K562 (cell line): ENCODE measurements around the gene TTLL11. TPM values are rescaled to one million over a fixed set of nuclear protein-coding genes. Genes with fewer than 3 reads are reported as not detected.

Source experiments
- ATF1 ChIP-seq, 2 experiments: fragments of 450-650 bp in 1 of 2; IDR thresholded peaks; 2 replicates each; pipeline ENCODE4 v1.6.1; 2016; ENCODE audit warnings: missing compliant biosample characterization in 1 of 2, missing genetic modification characterization in 1 of 2
- HNRNPUL1 ChIP-seq: fragments of 200-400 bp; formaldehyde crosslinking; IDR thresholded peaks from 2 replicates; pipeline ENCODE4 v1.6.1; 2017; ENCODE audit warnings: low read length
- KAT7 ChIP-seq: sonication (generic); formaldehyde crosslinking; IDR thresholded peaks from 2 replicates; pipeline ENCODE4 v1.8.0; 2022; ENCODE audit warnings: missing genetic modification reagents, mild to moderate bottlenecking, borderline replicate concordance
- TFE3 ChIP-seq: fragments of 450-650 bp; formaldehyde crosslinking; IDR thresholded peaks from 2 replicates; pipeline ENCODE4 v1.4.0; 2020; ENCODE audit warnings: mild to moderate bottlenecking, mixed read lengths
- polyA plus RNA-seq, 8 experiments: library from polyadenylated mRNA; depleted of rRNA in 4 of 8; stranded (reverse) in 5 of 8; unstranded in 3 of 8; fragments of >200 nt; fragmentation: Nextera tagmentation in 2 of 8; fragmentation: Illumina TruSeq in 1 of 8; extraction: Ambion mirVana in 2 of 8; extraction: Trizol in 1 of 8; gene quantifications; 2 replicates each; pipeline versions ENCODE4 v1.2.1 to v1.2.3, GENCODE V29; 2011 to 2014; ENCODE audit warnings: inconsistent platforms in 1 of 8, missing spikeins in 1 of 8
- total RNA-seq, 7 experiments: library from RNA; depleted of rRNA in 6 of 7; stranded (reverse); fragments of >200 nt in 6 of 7; fragmentation: Illumina TruSeq in 2 of 7; extraction: Trizol in 2 of 7; gene quantifications; 2 replicates each; pipeline versions ENCODE4 v1.2.1 to v1.2.3, GENCODE V29; 2011 to 2021; ENCODE audit warnings: low replicate concordance in 1 of 7
- TF ChIP-seq, protein P1 (sequence below), 2 experiments: fragments of 450-650 bp in 1 of 2; sonication (generic) in 1 of 2; formaldehyde crosslinking in 1 of 2; IDR thresholded peaks; 2 replicates each; pipeline versions ENCODE4 v1.7.1 to v1.9.0; 2016 to 2022; ENCODE audit warnings: inconsistent platforms in 1 of 2, mild to moderate bottlenecking in 1 of 2, missing genetic modification reagents in 1 of 2
- TF ChIP-seq, protein P2 (sequence below): sonication (generic); formaldehyde crosslinking; IDR thresholded peaks from 2 replicates; pipeline ENCODE4 v1.5.0; 2020; ENCODE audit warnings: missing genetic modification reagents
- TF ChIP-seq, protein P3 (sequence below): sonication (generic); formaldehyde crosslinking; IDR thresholded peaks from 2 replicates; pipeline ENCODE4 v1.8.1; 2022; ENCODE audit warnings: missing genetic modification reagents

Gene TTLL11
- total and polyA plus RNA-seq, 9 of the 15 experiments (the other 6 are each of a cell fraction or from before 2014, with no cell fraction given) = 0.83 to 4.4 (median 2.7) TPM

DNA sequence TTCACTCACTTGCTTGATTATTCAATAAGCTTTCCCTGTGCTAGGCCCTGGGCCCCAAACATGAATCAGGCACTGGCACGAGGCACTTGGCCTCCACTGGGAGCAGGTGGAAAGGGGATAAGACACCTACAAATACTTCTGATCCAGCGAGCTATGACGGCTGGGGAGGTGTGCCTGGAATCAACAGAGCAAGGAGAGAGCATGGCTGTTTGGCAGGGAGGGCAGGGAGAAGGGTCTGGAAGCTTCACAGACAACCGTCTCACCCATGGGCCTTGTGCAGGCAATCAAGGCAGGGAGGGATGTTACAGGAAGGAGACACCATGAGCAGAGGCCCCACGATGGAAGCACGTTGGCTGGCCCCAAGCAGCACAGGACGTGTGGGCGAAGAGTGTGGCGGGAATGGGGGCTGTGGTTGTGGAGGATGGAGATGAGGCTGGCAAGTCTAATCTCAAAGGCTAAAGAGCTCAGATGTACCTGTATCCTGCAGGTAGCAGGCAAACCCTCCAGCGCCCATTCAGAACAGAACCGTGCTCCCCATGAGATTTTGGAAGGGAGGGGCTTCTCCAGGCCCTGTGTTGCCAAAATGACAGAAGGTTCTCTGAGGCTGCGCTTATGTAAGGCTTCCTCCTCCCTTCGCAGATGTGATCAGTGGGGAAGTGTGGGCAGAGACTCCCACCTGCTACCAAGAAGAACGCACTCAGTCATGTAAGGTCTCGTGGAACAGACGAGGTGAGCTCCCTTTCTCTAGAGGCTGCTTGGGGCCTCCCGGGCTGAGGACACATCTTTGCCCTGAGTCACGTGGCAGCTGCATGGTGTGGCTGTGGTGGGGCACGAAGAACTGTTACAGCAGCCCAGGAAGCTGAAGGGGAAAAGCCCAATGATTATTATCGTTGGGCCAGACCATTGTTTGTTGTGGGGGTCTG is 252.0 kb downstream of the TTLL11 start (continued):
- TF ChIP-seq, protein P1, sequence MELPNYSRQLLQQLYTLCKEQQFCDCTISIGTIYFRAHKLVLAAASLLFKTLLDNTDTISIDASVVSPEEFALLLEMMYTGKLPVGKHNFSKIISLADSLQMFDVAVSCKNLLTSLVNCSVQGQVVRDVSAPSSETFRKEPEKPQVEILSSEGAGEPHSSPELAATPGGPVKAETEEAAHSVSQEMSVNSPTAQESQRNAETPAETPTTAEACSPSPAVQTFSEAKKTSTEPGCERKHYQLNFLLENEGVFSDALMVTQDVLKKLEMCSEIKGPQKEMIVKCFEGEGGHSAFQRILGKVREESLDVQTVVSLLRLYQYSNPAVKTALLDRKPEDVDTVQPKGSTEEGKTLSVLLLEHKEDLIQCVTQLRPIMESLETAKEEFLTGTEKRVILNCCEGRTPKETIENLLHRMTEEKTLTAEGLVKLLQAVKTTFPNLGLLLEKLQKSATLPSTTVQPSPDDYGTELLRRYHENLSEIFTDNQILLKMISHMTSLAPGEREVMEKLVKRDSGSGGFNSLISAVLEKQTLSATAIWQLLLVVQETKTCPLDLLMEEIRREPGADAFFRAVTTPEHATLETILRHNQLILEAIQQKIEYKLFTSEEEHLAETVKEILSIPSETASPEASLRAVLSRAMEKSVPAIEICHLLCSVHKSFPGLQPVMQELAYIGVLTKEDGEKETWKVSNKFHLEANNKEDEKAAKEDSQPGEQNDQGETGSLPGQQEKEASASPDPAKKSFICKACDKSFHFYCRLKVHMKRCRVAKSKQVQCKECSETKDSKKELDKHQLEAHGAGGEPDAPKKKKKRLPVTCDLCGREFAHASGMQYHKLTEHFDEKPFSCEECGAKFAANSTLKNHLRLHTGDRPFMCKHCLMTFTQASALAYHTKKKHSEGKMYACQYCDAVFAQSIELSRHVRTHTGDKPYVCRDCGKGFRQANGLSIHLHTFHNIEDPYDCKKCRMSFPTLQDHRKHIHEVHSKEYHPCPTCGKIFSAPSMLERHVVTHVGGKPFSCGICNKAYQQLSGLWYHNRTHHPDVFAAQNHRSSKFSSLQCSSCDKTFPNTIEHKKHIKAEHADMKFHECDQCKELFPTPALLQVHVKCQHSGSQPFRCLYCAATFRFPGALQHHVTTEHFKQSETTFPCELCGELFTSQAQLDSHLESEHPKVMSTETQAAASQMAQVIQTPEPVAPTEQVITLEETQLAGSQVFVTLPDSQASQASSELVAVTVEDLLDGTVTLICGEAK (IDR thresholded peaks at IDR 0.05) = no peak
- TF ChIP-seq, protein P1 (CRISPR knock-in tag; IDR thresholded peaks at IDR 0.05) = no peak
- TF ChIP-seq TFE3 (0 out of 2 replicates have a peak, but pooled peaks have one; percentile 2), KAT7 (no peak), HNRNPUL1 (no peak), ATF1 (CRISPR knock-in tag; IDR thresholded peaks at IDR 0.05) (no peak), ATF1 (tag; IDR thresholded peaks at IDR 0.05) (no peak)
- TF ChIP-seq, protein P2, sequence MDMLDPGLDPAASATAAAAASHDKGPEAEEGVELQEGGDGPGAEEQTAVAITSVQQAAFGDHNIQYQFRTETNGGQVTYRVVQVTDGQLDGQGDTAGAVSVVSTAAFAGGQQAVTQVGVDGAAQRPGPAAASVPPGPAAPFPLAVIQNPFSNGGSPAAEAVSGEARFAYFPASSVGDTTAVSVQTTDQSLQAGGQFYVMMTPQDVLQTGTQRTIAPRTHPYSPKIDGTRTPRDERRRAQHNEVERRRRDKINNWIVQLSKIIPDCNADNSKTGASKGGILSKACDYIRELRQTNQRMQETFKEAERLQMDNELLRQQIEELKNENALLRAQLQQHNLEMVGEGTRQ (CRISPR knock-in tag) = 0 out of 2 replicates have a peak, but pooled peaks have one; percentile 38
- TF ChIP-seq, protein P3, sequence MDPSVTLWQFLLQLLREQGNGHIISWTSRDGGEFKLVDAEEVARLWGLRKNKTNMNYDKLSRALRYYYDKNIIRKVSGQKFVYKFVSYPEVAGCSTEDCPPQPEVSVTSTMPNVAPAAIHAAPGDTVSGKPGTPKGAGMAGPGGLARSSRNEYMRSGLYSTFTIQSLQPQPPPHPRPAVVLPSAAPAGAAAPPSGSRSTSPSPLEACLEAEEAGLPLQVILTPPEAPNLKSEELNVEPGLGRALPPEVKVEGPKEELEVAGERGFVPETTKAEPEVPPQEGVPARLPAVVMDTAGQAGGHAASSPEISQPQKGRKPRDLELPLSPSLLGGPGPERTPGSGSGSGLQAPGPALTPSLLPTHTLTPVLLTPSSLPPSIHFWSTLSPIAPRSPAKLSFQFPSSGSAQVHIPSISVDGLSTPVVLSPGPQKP (CRISPR knock-in tag) = no peak
